Adipocyte (in vitro differentiated cells): ENCODE results near the gene SH3BP1.
A peak's percentile ranks its signal among the peaks of the same experiment; 100 is the strongest.

Experiments
- DNase-seq: peaks from one replicate; pipeline ENCODE4 v3.0.0-alpha.2; 2015; ENCODE audit warnings: low read depth
- H3K27me3 ChIP-seq: replicated peaks from 2 replicates; pipeline ENCODE4 v1.7.0; 2013; ENCODE audit warnings: mild to moderate bottlenecking, low read length, moderate library complexity; ENCODE audit not compliant: control insufficient read depth, insufficient read depth
- H3K36me3 ChIP-seq: 2 replicates; pipeline ENCODE4 v1.7.0; 2013; ENCODE audit warnings: low read length, mild to moderate bottlenecking, moderate library complexity; ENCODE audit not compliant: control insufficient read depth, insufficient read depth, severe bottlenecking
- H3K4me1 ChIP-seq: 2 replicates; pipeline ENCODE4 v1.7.0; 2013; ENCODE audit warnings: mild to moderate bottlenecking, low read length, moderate library complexity; ENCODE audit not compliant: control insufficient read depth, insufficient read depth
- H3K4me3 ChIP-seq: 2 replicates; pipeline ENCODE4 v1.7.0; 2013; ENCODE audit warnings: mild to moderate bottlenecking, low read length, moderate library complexity
- H3K9ac ChIP-seq: 2 replicates; pipeline ENCODE4 v1.7.0; 2013; ENCODE audit warnings: mild to moderate bottlenecking, low read length, moderate library complexity
- H3K9me3 ChIP-seq: 2 replicates; pipeline ENCODE4 v1.7.0; 2013; ENCODE audit warnings: mild to moderate bottlenecking, low read length, moderate library complexity; ENCODE audit not compliant: control insufficient read depth

The SH3BP1 gene

DNA sequence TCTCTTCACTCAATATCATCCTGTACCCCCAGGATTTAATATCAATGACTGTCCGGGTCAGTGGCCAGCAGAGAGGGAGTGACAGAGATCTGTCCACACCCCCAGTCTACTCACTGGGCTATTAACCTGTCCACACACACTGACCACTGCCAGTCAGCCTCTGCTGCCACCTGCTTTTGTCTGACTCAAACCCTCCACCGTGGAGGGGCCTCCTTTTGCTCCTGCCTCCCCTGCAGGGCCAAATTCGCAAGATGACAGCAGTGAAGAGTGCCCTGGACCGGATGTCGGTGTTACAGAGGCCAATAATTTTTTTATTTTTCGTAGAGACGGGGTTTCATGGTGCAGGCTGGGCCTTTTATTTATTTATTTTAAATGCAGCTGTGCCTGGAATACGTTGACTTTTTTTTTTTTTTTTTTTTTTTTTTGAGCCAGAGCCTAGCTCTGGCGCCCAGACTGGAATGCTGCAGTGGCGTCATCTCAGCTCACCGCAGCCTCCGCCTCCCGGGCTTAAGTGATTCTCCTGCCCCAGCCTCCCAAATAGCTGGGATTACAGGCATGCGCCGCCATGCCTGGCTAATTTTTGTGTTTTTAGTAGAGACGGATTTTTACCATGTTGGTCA is 24.2 kb downstream of the SH3BP1 start:
- no peak for DNase-seq
- Histone ChIP-seq H3K4me1 (peaks cover 22% of the 10 kb centered on the region), H3K9ac (no peak overlapping the region), H3K36me3 (peaks cover 13% of the 10 kb centered on the region), H3K4me3 (no peak overlapping the region), H3K27me3 (no peaks in the 10 kb centered on the region), H3K9me3 (no peaks in the 10 kb centered on the region)

DNA sequence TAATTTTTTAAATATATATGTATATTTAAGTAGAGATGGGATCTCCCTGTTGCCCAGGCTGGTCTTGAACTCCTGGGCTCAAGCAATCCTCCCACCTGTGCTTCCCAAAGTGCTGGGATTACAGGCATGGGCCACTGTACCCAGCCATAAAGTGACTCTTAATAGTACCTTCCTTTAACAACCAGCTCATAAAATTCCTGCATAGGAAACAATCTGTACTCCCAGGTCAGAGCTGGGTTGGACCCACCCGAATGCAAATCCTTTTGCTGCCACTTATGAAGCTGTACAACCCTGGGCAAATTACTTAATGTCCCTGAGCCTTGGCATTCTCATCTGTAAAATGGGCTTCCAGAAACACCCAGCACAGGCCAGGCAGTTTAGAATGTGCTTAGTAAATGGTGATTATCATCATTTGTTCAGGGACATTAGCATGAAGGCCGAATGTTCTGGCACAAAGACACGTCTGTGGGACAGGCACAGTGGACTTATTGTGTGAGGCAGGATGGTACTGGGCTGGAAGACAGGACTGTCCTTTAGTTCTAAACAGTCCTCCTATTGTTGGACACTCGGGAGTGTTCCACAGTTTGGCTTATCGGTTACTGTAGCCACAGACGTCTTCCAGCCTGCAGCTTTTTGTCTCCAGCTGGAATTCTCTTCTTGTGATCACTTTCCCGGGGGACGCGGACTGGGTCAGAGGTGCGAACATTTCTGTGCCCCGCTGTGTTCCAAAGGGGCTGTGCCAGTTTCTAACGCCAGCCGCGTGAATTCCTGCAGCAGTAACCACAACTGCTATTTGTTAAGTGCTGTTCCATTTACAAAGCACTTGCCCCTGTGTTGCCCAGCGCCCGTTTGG is 25.0 kb downstream of the SH3BP1 start:
- DNase-seq: no peak
- Histone ChIP-seq H3K9me3 (no peaks in the 10 kb centered on the region), H3K36me3 (peaks cover 13% of the 10 kb centered on the region), H3K4me3 (no peak overlapping the region), H3K4me1 (peaks cover 19% of the 10 kb centered on the region), H3K9ac (no peak overlapping the region), H3K27me3 (no peaks in the 10 kb centered on the region)

DNA sequence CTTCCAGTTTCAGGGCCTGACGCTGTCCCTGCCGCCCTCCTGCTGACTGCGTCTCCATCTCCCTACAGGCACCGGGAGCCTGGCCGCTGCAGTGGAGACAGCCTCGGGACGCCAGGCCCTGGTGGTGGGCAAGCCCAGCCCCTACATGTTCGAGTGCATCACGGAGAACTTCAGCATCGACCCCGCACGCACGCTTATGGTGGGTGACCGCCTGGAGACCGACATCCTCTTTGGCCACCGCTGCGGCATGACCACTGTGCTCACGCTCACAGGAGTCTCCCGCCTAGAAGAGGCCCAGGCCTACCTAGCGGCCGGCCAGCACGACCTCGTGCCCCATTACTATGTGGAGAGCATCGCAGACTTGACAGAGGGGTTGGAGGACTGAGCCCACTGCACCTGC is 26.0 kb downstream of the SH3BP1 start:
- H3K36me3 ChIP-seq: peaks cover 13% of the 10 kb centered on the region

DNA sequence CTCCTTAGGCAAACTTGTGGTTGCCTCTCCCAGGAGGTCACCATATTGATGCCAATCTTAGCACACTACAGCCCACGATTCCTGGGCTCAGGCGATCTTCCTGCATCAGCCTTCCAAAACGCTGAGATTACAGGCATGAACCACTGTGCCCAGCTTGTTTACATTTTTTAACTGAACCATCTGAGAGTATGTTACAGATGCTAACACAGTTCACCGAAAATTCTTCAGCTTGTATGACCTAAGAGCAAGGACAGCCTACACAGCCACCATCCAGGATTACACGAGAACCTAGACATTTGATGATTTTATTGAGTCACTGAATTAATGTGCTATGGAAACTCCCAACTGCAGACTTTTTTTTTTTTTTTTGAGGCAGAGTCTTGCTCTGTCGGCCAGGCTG is 30.1 kb downstream of the SH3BP1 start:
- H3K36me3 ChIP-seq: peaks cover 13% of the 10 kb centered on the region
- no peaks in the 10 kb centered on the region for H3K27me3 ChIP-seq
- no peaks in the 10 kb centered on the region for H3K9me3 ChIP-seq
- peak; percentile 84 for DNase-seq
- H3K4me3 ChIP-seq: no peak overlapping the region
- peaks cover 9% of the 10 kb centered on the region for H3K4me1 ChIP-seq
- H3K9ac ChIP-seq: no peak overlapping the region

More for the DNA sequence above, 26.0 kb downstream of the SH3BP1 start:
- no peak for DNase-seq
- Histone ChIP-seq H3K9me3 (no peaks in the 10 kb centered on the region), H3K4me3 (no peak overlapping the region), H3K9ac (no peak overlapping the region), H3K27me3 (no peaks in the 10 kb centered on the region), H3K4me1 (peaks cover 11% of the 10 kb centered on the region)

DNA sequence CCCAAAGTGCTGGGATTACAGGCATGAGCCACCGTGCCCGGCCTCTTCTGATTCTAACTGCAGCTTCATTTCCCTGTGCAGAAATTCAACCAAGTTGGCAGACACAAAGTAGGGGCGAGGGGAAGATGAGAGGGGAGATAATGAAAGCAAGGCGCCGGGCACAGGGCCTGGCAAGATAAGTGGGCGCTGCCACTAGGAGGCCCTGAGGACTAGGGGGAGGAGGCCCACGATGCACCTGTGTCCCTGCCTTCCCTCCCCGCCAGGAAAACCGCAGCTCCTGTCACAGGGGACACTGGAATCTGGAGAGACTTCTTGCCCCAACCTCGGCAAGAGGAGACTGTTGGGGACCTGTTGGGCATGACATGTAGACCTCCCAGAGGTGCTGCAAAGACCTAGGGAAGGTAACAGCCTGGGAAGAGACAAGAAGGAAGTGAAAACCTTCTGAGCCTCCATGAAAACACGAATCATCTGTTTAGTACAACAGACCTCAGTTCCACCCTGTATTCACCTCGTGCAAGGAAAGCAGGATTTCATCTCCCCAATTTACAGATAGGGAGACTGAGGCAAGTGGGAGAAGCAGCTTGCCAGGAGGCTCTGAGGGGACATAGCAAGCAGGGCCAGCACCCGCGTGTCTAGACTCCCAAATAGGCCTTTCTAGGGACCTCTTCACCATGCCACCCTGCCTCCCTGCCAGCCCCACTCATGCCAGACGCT is 32.9 kb downstream of the SH3BP1 start:
- no peaks in the 10 kb centered on the region for H3K9me3 ChIP-seq
- H3K9ac ChIP-seq: no peak overlapping the region
- H3K27me3 ChIP-seq: no peaks in the 10 kb centered on the region
- DNase-seq: no peak
- peaks cover 1% of the 10 kb centered on the region for H3K36me3 ChIP-seq
- H3K4me1 ChIP-seq: peaks cover 6% of the 10 kb centered on the region
- H3K4me3 ChIP-seq: no peak overlapping the region

DNA sequence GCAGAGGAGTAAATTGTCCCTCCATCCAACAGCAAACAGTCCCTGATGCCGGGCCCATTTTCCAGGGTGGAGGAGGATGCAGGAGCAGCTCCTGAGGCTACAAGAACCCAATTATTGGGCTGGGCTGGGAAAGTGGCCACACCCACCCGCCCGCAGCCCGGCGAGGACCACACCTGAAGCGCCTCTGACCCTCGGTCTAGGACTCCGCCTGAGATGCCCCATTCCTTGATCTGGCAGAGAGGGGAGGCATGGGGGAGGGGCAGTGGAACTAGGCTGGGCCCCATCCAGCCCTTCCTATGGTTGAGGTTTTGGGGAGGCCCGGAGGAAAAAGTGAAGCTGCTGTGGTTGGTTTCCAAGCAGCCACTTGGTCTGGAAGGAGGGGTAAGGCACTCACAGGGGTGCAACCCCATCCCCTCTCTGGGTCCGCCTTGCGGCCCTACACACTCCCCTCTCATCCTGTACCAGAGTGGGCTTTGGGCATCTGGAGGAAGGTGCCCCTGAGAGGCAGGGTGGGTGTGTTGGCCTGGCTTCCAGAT is 33.5 kb downstream of the SH3BP1 start:
- no peak for DNase-seq
- no peaks in the 10 kb centered on the region for H3K27me3 ChIP-seq
- H3K9me3 ChIP-seq: no peaks in the 10 kb centered on the region
- peaks cover 6% of the 10 kb centered on the region for H3K36me3 ChIP-seq
- no peak overlapping the region for H3K9ac ChIP-seq
- H3K4me1 ChIP-seq: peaks cover 11% of the 10 kb centered on the region
- H3K4me3 ChIP-seq: no peak overlapping the region

DNA sequence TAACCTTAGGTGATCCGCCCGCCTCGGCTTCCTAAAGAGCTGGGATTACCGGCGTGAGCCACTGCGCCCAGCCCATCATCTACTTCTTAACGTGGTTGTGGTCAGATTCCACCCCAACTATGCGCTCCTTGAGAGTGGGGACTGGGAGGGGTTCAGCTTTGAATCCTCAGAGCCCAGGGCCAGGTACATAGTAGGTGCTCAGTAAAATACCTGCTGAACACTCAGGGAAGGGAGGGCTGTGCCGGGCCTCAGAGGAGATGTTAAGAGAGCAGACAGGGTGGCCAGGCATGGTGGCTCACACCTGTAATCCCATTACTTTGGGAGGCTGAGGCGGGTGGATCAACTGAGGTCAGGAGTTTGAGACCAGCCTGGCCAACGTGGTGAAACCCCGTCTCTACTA is 34.8 kb downstream of the SH3BP1 start:
- H3K27me3 ChIP-seq: no peaks in the 10 kb centered on the region
- H3K9me3 ChIP-seq: no peaks in the 10 kb centered on the region
- no peak for DNase-seq
- H3K4me1 ChIP-seq: peaks cover 16% of the 10 kb centered on the region
- H3K36me3 ChIP-seq: peaks cover 14% of the 10 kb centered on the region
- H3K4me3 ChIP-seq: no peak overlapping the region
- peak overlapping the region; percentile 84 for H3K9ac ChIP-seq

DNA sequence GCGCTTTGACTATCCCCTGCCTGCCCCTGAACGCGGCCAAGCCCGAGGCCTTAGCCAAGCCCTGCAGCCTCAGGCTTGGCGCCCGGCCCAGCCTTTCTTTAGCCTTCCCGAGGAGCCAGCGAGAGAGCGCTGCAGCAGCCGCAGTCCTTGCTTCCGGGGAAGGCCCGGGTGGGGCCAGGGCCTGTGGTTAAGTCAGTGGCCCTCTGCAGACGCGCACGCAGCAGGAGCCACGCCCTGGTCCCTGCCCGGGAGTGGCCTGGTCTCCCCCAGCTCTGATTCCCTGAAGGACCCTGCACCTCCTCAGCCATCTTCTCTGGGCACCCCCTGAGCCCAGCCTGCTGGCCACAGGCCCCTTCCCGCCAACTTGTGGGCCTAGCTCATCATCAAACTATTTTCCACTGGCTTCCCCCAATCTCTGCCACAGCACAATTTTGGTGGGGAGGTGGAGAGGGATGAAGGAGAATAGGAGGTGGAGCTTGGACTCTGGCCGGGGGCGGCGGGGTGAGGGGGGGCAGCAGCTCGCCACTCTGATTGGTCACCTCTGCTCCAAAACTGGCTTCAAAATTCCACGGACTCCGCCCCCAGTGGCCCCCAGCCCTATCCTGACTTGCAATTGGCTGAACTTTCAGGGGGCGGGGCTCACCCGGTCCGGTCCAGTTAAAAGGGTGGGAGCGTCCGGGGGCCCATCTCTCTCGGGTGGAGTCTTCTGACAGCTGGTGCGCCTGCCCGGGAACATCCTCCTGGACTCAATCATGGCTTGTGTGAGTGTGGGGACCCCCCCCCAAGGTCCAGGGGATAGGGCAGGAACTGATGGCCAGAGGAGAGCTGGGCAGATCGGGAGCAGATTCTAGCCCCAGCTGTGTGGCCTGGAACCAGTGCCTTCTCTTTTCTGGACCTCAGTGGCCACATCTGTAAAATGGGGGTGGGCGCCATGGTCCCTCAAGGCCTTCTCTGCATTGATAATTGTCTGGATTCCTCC is 35.8 kb downstream of the SH3BP1 start, which contains the start of gene LGALS1:
Gene LGALS1, plus strand, starts transcription at position 686 of the 979 bp plus-strand sequence. Its CDS starts 67 bp downstream, at position 753.
- Histone ChIP-seq H3K9me3 (no peaks in the 10 kb centered on the region), H3K36me3 (peaks cover 24% of the 10 kb centered on the region), H3K4me3 (peak within 1 kb of the TSS; percentile 95), H3K9ac (peak within 1 kb of the TSS; percentile 98), H3K4me1 (peaks cover 20% of the 10 kb centered on the region), H3K27me3 (no peaks in the 10 kb centered on the region)
- peak; percentile 99 for DNase-seq

DNA sequence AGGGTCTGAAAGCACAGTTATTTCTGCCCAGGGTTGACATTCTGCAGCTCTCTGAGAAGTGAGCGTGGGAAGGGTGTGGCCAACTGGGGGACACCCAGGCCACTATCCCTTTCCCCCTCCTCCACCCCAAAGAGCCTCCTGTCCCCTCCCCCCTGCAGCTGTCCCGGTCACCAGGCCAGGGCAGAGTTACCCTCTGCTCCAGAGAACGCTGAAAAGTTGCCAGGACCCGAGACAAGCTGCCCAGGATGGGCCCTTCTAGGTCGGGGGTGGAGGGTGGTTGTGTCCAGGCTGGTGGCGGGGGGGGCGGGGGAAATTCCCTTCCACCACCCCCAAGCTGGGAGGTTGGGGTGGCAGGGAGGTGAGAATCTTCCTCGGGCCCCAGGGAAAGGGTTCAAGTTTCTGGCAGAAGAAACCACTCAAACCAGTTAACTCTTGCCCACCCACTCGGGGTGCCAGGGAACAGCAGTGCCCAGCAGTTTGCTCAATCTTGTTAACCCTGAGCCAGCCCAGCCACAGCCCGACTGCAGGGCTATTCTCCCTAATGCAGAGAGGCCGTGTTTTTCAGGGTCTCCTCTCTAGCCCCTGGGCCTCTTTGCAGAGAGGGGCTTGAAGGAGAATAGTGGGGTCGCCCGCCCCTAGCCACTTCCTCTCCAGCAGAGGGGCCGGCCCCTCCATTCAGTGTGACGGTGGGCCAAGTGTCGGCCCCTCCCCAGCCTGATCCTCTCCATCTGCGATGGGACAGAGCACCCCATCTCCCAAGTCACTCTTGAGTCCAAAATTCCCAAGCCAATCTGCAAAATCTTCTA is 36.7 kb downstream of the SH3BP1 start:
- Histone ChIP-seq H3K9ac (peak overlapping the region; percentile 98), H3K4me1 (peaks cover 21% of the 10 kb centered on the region), H3K27me3 (no peaks in the 10 kb centered on the region), H3K9me3 (no peaks in the 10 kb centered on the region), H3K4me3 (peak overlapping the region; percentile 95), H3K36me3 (peaks cover 24% of the 10 kb centered on the region)
- DNase-seq: peak; percentile 62
